Astrocyte of the spinal cord (primary cell): ENCODE measurements around the gene SDCCAG8.
A peak's percentile ranks its signal among the peaks of the same experiment; 100 is the strongest.

Experiments
- DNase-seq: peaks from one replicate; pipeline ENCODE4 v3.0.0; 2011; ENCODE audit warnings: low read depth, low spot score
- H3K4me3 ChIP-seq: 2 replicates; pipeline ENCODE4 v1.5.1; 2011; ENCODE audit warnings: low read depth, mild to moderate bottlenecking, low read length, moderate library complexity
- CTCF ChIP-seq: IDR thresholded peaks from 2 replicates; pipeline ENCODE4 v1.5.1; 2012; ENCODE audit warnings: low read depth, mild to moderate bottlenecking, low read length, inconsistent platforms
- in situ Hi-C: cut with HindIII; loops from 2 replicates; pipeline ENCODE4 v1.10.0; 2017; ENCODE audit warnings: low sequenced_read_pairs

Gene SDCCAG8

DNA sequence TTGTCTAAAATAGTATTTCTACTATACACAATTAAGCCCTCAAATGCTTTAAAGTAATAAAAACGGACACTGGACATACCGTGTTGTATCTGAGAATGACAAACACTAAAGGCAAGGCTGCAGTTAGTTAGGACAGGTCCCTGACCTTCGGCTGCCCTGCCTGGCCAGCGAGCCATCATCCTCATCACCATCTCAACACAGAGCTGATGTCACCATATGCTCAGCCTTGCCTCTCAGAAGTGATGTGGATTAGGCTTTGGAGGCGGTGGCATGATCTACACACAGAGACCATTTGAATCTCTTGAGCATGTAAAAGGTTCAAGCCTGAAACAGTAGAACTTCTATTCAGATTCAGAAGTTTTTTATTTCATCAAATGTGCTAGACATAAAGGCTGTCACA, 244.7 kb downstream of the SDCCAG8 start:
- no peak for DNase-seq
- in situ Hi-C loops: no loop called here
- H3K4me3 ChIP-seq: no peak overlapping the region
- no peak for TF ChIP-seq CTCF

DNA sequence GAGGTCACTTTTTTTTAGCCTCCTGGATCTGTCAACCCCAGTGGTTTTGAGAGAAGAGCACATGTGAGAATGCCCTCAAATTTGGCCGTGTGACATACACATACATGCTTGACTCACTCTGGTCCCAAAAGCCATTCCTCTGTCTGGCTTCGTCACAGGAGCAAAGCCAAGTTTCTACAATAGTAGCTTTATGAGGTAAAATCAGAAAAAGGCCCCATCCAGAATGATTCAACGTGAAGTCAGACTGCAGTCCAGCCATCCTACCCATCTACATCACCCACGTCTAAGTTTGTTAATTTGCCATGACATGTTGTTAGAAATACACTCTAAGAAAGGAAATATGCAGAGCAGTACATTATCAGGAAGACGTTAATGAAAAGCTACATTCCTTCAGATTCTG, 245.2 kb downstream of the SDCCAG8 start:
- in situ Hi-C loops: no loop called here
- no peak for TF ChIP-seq CTCF
- H3K4me3 ChIP-seq: no peak overlapping the region
- peak; percentile 88 for DNase-seq

DNA sequence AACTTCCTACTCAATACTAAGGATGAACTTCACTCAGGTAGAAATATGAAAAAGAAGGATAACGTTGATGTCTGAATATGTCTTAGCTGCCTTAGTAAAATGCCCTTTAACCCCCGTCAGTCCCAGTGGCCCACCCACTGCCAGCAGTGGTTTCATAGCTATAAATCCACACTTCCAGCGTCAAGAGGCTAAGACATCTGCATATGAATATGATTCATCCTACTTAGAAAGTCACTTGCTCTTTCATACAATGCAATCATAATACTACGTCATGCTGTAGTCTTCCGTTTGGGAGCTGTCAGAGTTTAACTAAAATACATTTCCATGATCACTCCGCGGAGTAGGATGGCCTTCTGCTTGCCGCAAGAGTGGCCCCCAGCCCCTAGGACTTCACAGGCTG, 247.3 kb downstream of the SDCCAG8 start:
- no peak for DNase-seq
- H3K4me3 ChIP-seq: no peak overlapping the region
- no peak for TF ChIP-seq CTCF
- in situ Hi-C loops: no loop called here

DNA sequence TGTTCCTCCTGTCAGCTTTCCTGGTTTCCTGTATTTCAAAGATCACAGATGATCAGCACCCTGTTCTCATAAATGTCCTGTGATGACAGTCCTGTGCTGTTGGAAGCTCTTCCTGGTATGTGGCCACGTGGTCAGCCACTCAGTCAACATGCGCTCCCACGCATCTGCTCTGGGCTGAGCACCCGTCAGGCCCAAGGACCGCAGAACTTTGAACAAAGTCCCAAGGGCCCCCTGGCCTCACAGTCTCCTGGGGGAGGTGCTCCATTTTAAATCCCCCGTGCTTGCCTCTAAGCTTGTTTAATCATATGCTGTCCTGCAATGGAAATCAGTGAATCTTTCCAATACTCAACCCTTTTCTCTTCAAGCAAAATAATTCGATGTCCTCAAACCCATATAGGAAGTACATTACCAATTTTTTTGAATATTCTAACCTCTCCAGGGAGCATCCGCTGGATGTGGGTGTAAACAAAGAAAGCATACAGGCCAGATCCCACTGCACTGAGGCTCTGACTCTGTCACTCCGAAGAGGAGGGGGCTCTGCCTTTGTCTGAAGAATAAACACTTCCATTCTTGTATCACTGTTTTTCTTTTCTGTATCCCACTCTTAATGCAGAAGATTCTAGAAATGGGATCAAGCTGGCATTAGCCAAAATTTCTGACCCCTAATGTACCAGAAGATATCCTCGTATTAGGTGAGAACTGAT, 250.3 kb downstream of the SDCCAG8 start:
- no peak for TF ChIP-seq CTCF
- in situ Hi-C loops: no loop called here
- DNase-seq: no peak
- no peak overlapping the region for H3K4me3 ChIP-seq

DNA sequence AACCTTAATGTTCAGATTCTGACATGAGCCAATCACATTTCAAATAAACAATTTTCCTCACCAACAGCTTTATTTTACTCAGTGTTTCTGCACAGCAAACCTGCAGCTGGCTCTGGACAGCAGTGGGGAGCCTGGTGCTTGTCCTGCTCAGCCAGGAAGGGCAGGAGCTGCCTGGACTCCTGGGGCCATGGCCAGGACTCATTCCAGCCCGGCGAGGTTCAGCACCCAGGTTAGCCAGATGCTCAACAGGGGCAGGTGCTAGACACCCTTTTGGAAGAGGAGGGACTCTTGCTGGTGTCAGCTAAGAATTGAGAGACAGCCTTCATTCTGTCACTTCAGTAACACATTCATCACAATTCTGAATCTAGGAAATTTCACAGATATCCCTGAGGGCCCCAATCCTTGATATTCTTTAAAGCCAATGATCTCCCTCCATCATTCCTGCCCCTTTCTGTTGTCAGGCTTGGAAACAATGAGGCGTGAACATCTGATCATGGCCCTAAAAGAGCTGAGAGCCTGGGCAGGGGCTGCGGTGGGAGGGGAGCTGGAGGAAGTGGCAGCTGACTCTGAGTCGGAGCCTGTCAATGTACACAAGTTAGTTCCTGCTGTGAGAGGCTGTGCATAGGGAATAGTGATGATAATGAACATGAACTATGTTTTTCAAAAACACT, 251.3 kb downstream of the SDCCAG8 start:
- H3K4me3 ChIP-seq: no peak overlapping the region
- DNase-seq: no peak
- no peak for TF ChIP-seq CTCF
- in situ Hi-C loops: no loop called here

GRCh38 chr1:243507672-243508302, 251.9 kb downstream of the SDCCAG8 start:
- TF ChIP-seq CTCF: no peak
- no peak for DNase-seq
- H3K4me3 ChIP-seq: no peak overlapping the region
- in situ Hi-C loops: no loop called here
